ENCODE measurements around the gene GORASP2. TPM values are rescaled to one million over a fixed set of nuclear protein-coding genes. Genes with fewer than 3 reads are reported as not detected.

GORASP2 gene
- total and polyA plus RNA-seq, 10 donors: 17.3 to 57.5 (median 50.6) TPM

- intact Hi-C loops (cut with DNase I; ENCODE audit: low total_unique reads): loop anchor here (2.0 to 10.0 kb wide), 3 partner anchors 182 to 1132 kb away; partner anchors contain the start of gene DLX2
- 86 to 91% (median 88%) methylated on average over 20 of the region's 20 CpGs for WGBS, 5 donors
Observed at GRCh38 chr2:170972296-170973224, 43.5 kb downstream of the GORASP2 start.

GRCh38 chr2:170973225-170973491, 44.1 kb downstream of the GORASP2 start:
- Histone ChIP-seq H3K4me3 (peak overlapping the region; percentile 32 to 77 (median 58)), H3K27me3 (replicated peaks in 1 of 7) (no peaks in the 10 kb centered on the region), H3K9me3 (no peaks in the 10 kb centered on the region), H3K36me3 (peaks cover 0 to 9% (median 0%) of the 10 kb centered on the region in 6 donors), H3K4me1 (peaks cover 0 to 36% (median 14%) of the 10 kb centered on the region in 6 donors), H3K27ac (peak overlapping the region in 7 of 8 donors; percentile 55 to 84 (median 83))
- no peak for DNase-seq
- TF ChIP-seq CTCF (IDR thresholded peaks at IDR 0.05 in 8 of 11, conservative IDR thresholded peaks at IDR 0.05 in 3 of 11) (no peak), POLR2AphosphoS5 (IDR thresholded peaks at IDR 0.05) (no peak), POLR2A (IDR thresholded peaks at IDR 0.05) (no peak)
- WGBS, 5 donors: 4 to 7% (median 6%) methylated on average over 12 of the region's 12 CpGs
- intact Hi-C loops (cut with DNase I; ENCODE audit: low total_unique reads): loop anchor here (2.0 to 10.0 kb wide), 3 partner anchors 182 to 1132 kb away; partner anchors contain the start of gene DLX2

More at GRCh38 chr2:170972296-170973224, 43.5 kb downstream of the GORASP2 start:
- peaks cover 0 to 36% (median 14%) of the 10 kb centered on the region in 6 donors for H3K4me1 ChIP-seq
- peaks cover 0 to 15% (median 0%) of the 10 kb centered on the region in 6 donors for H3K36me3 ChIP-seq
- H3K27me3 ChIP-seq (replicated peaks in 1 of 7): no peaks in the 10 kb centered on the region
- DNase-seq: no peak
- peak overlapping the region in 2 of 8 donors; percentile 79 to 83 for H3K27ac ChIP-seq
- TF ChIP-seq POLR2AphosphoS5 (IDR thresholded peaks at IDR 0.05) (no peak), POLR2A (IDR thresholded peaks at IDR 0.05) (no peak), CTCF (IDR thresholded peaks at IDR 0.05 in 8 of 11, conservative IDR thresholded peaks at IDR 0.05 in 3 of 11) (no peak)
- H3K9me3 ChIP-seq: no peaks in the 10 kb centered on the region
- peak overlapping the region in 3 of 8 donors; percentile 62 to 77 (median 63) for H3K4me3 ChIP-seq

- intact Hi-C loops (cut with DNase I; ENCODE audit: low total_unique reads): loop anchor here (2.0 to 10.0 kb wide), 3 partner anchors 181 to 1131 kb away; partner anchors contain the start of gene DLX2
- peak overlapping the region; percentile 53 to 84 (median 81) for H3K27ac ChIP-seq
- WGBS, 5 donors: 7 to 17% (median 10%) methylated on average over 32 to 67 of the region's 67 CpGs
- H3K36me3 ChIP-seq: peaks cover 0 to 3% (median 0%) of the 10 kb centered on the region in 6 donors
- H3K4me3 ChIP-seq: peak overlapping the region; percentile 32 to 77 (median 58)
- DNase-seq: peak; percentile 95
- H3K4me1 ChIP-seq: peaks cover 0 to 35% (median 14%) of the 10 kb centered on the region in 6 donors
- H3K9me3 ChIP-seq: no peaks in the 10 kb centered on the region
- TF ChIP-seq POLR2AphosphoS5 (IDR thresholded peaks at IDR 0.05) (peak; percentile 55 to 80 (median 64)), CTCF (IDR thresholded peaks at IDR 0.05 in 8 of 11, conservative IDR thresholded peaks at IDR 0.05 in 3 of 11) (peak; percentile 74 to 98 (median 95)), POLR2A (IDR thresholded peaks at IDR 0.05) (no peak)
- no peaks in the 10 kb centered on the region for H3K27me3 ChIP-seq (replicated peaks in 1 of 7)
Observed at GRCh38 chr2:170973492-170974303, 44.6 kb downstream of the GORASP2 start.
